K562 (cell line): Measurements from ENCODE around the gene SGSH. TPM values are rescaled to one million over a fixed set of nuclear protein-coding genes. Genes with fewer than 3 reads are reported as not detected.
A peak's percentile ranks its signal among the peaks of the same experiment; 100 is the strongest.

ENCODE experiments used
- ATAC-seq: fragments of 200-7000 bp; cut with Tn5 transposase; 3 replicates; pipeline ENCODE4 v1.9.1; 2020; ENCODE audit warnings: moderate library complexity
- BruUV-seq: library from RNA; stranded (reverse); fragments of 400-500 nt; replicated peaks from 2 replicates; lab custom pipeline; 2021; lab: Mats Ljungman, UMichigan
- CTCF ChIA-PET: fragments of 300-600 bp; formaldehyde crosslinking; extraction: SDS; loops from one replicate; lab custom pipeline; 2021; ENCODE audit warnings: low intra/inter-chr PET ratio; lab: Yijun Ruan, JAX
- POLR2A ChIA-PET: fragments of 300-600, 350-650 bp; sonication (Branson Sonifier 250); formaldehyde crosslinking; extraction: SDS; loops from one replicate; lab custom pipeline; 2021; ENCODE audit warnings: antibody characterized with exemption, inconsistent platforms; lab: Yijun Ruan, JAX
- DNase-seq, 4 experiments: peaks; one replicate each; pipeline versions ENCODE4 v3.0.0 to v3.0.0-alpha.2; 2011 to 2018; ENCODE audit warnings: low spot score in 3 of 4, mixed read lengths in 3 of 4; ENCODE audit errors: extremely low read depth in 1 of 4
- FAIRE-seq: peaks from 2 replicates; lab custom pipeline; 2011; peaks lifted over from hg19 to GRCh38; lab: Jason Lieb, UNC
- H2AFZ ChIP-seq: 2 replicates; pipeline ENCODE4 v1.6.0; 2011; ENCODE audit warnings: low read depth, low read length, control low read depth, inconsistent platforms
- H3K27ac ChIP-seq: fragments of 200-600 bp; 3 replicates; pipeline ENCODE4 v1.8.0; 2011; ENCODE audit warnings: low read depth, mild to moderate bottlenecking, control low read depth, inconsistent platforms, low read length, moderate library complexity, mixed read lengths; ENCODE audit errors: extremely low read depth
- H3K27me3 ChIP-seq, 2 experiments: fragments of 300-600 bp in 1 of 2; 2 replicates in 1 of 2; 3 replicates in 1 of 2; pipeline versions ENCODE4 v1.6.0 to v1.8.0; 2011; ENCODE audit warnings: inconsistent platforms in 2 of 2, low read length in 2 of 2, mild to moderate bottlenecking in 1 of 2, mixed read lengths in 1 of 2, moderate library complexity in 1 of 2; ENCODE audit not compliant: control insufficient read depth in 2 of 2, insufficient read depth in 2 of 2
- H3K36me3 ChIP-seq: fragments of 300-600 bp; 3 replicates; pipeline ENCODE4 v1.8.0; 2011; ENCODE audit warnings: mild to moderate bottlenecking, low read length, inconsistent platforms; ENCODE audit not compliant: control insufficient read depth, insufficient read depth
- H3K4me1 ChIP-seq, 2 experiments: fragments of 200-600 bp in 1 of 2; replicated peaks in 1 of 2; 2 replicates in 1 of 2; 3 replicates in 1 of 2; pipeline versions ENCODE4 v1.5.1 to v1.8.0; 2011; ENCODE audit warnings: inconsistent platforms in 2 of 2, low read length in 2 of 2, mild to moderate bottlenecking in 1 of 2, mixed read lengths in 1 of 2, moderate library complexity in 1 of 2; ENCODE audit not compliant: control insufficient read depth in 2 of 2, insufficient read depth in 2 of 2
- H3K4me2 ChIP-seq: 2 replicates; pipeline ENCODE4 v1.6.1; 2011; ENCODE audit warnings: low read length, control low read depth, inconsistent platforms, mixed read lengths; ENCODE audit not compliant: insufficient read depth
- H3K4me3 ChIP-seq: fragments of 200-600 bp; sonication (generic), shearing (Covaris generic); 2 replicates; pipeline ENCODE4 v1.5.1; 2016; ENCODE audit warnings: control low read depth, inconsistent platforms
- H3K79me2 ChIP-seq: fragments of 200-600 bp; 3 replicates; pipeline ENCODE4 v1.8.0; 2011; ENCODE audit warnings: low read length, inconsistent platforms; ENCODE audit not compliant: control insufficient read depth, insufficient read depth
- H3K9ac ChIP-seq, 2 experiments: 2 replicates each; pipeline versions ENCODE4 v1.6.0 to v1.6.1; 2011; ENCODE audit warnings: low read depth in 2 of 2, low read length in 2 of 2, control low read depth in 1 of 2, inconsistent platforms in 1 of 2, mild to moderate bottlenecking in 1 of 2, mixed read lengths in 1 of 2; ENCODE audit not compliant: insufficient read depth in 1 of 2
- H3K9me1 ChIP-seq: one replicate; pipeline ENCODE4 v1.6.0; 2011; ENCODE audit warnings: inconsistent platforms, mild to moderate bottlenecking, low read length, moderate library complexity; ENCODE audit not compliant: control insufficient read depth, insufficient read depth
- H3K9me3 ChIP-seq: replicated peaks from 2 replicates; pipeline ENCODE4 v1.5.1; 2011; ENCODE audit warnings: low read depth, low read length, inconsistent platforms; ENCODE audit not compliant: control insufficient read depth, insufficient read depth
- H4K20me1 ChIP-seq: replicated peaks from 2 replicates; pipeline ENCODE4 v1.6.1; 2011; ENCODE audit warnings: low read length, inconsistent platforms, mixed read lengths; ENCODE audit not compliant: control insufficient read depth, insufficient read depth
- E2F6 ChIP-seq, 2 experiments: IDR thresholded peaks; 2 replicates each; pipeline ENCODE4 v1.6.1; 2011; ENCODE audit warnings: borderline replicate concordance in 1 of 2, control low read depth in 1 of 2, low read depth in 1 of 2, low read length in 1 of 2, mild to moderate bottlenecking in 1 of 2, mixed read lengths in 1 of 2, moderate library complexity in 1 of 2; ENCODE audit not compliant: insufficient read depth in 1 of 2, insufficient read length in 1 of 2, poor library complexity in 1 of 2, severe bottlenecking in 1 of 2; ENCODE audit errors: extremely low read depth in 1 of 2
- ZNF239 ChIP-seq: fragments of 250-450 bp; sonication (Bioruptor Pico); IDR thresholded peaks from 2 replicates; pipeline ENCODE4 v1.4.0; 2020; ENCODE audit warnings: mild to moderate bottlenecking
- ZNF407 ChIP-seq: fragments of 450-650 bp; IDR thresholded peaks from 2 replicates; pipeline ENCODE4 v1.6.1; 2016; ENCODE audit warnings: low read depth
- WGBS: fragments of 100-300 bp; shearing (Covaris generic); methylation state at CpG from one replicate; pipeline ENCODE4 v1.1.6; 2016; ENCODE audit warnings: low coverage, mixed read lengths; ENCODE audit not compliant: insufficient coverage; ENCODE audit errors: missing lambda C conversion rate; 5-methylcytosine and 5-hydroxymethylcytosine counted together
- in situ Hi-C: fragments of 300-500 bp; cut with MboI; formaldehyde crosslinking; loops from 4 replicates; pipeline ENCODE4 v1.15.0; 2018; ENCODE audit warnings: inconsistent platforms, mixed read lengths
- intact Hi-C: fragments of 100-400 bp; cut with micrococcal nuclease; formaldehyde crosslinking; loops from 2 replicates; pipeline ENCODE4 v1.14.2; 2022
- polyA plus RNA-seq, 8 experiments: library from polyadenylated mRNA; depleted of rRNA in 4 of 8; stranded (reverse) in 5 of 8; unstranded in 3 of 8; fragments of >200 nt; fragmentation: Nextera tagmentation in 2 of 8; fragmentation: Illumina TruSeq in 1 of 8; extraction: Ambion mirVana in 2 of 8; extraction: Trizol in 1 of 8; gene quantifications; 2 replicates each; pipeline versions ENCODE4 v1.2.1 to v1.2.3, GENCODE V29; 2011 to 2014; ENCODE audit warnings: inconsistent platforms in 1 of 8, missing spikeins in 1 of 8
- total RNA-seq, 7 experiments: library from RNA; depleted of rRNA in 6 of 7; stranded (reverse); fragments of >200 nt in 6 of 7; fragmentation: Illumina TruSeq in 2 of 7; extraction: Trizol in 2 of 7; gene quantifications; 2 replicates each; pipeline versions ENCODE4 v1.2.1 to v1.2.3, GENCODE V29; 2011 to 2021; ENCODE audit warnings: low replicate concordance in 1 of 7

SGSH gene
- total and polyA plus RNA-seq, 9 of the 15 experiments (the other 6 are each of a cell fraction or from before 2014, with no cell fraction given), result 0.25 to 15.7 (median 4.9) TPM

GRCh38 chr17:80252871-80253270 is 32.7 kb upstream of the SGSH start (continued):
- TF ChIP-seq E2F6 (IDR thresholded peaks at IDR 0.05; ENCODE audit: borderline replicate concordance in 1 of 2, extremely low read depth in 1 of 2, insufficient read depth in 1 of 2, insufficient read length in 1 of 2, low read depth in 1 of 2, low read length in 1 of 2, poor library complexity in 1 of 2, severe bottlenecking in 1 of 2) (no peak), ZNF239 (CRISPR knock-in tag) (no peak)

- H3K27ac ChIP-seq, result peak overlapping the region; percentile 15; the same call in 1 of the 3 replicates
- H3K27me3 ChIP-seq, result no peaks in the 10 kb centered on the region
- H3K79me2 ChIP-seq, result no peaks in the 10 kb centered on the region; the same call in 2 of the 3 replicates
- no peaks in the 10 kb centered on the region for H3K9me3 ChIP-seq
- ATAC-seq (no peak), DNase-seq (no peak), FAIRE-seq (no peak)
- peaks cover 38 to 67% of the 10 kb centered on the region in 2 experiments for H3K4me1 ChIP-seq
- H4K20me1 ChIP-seq, result no peaks in the 10 kb centered on the region
- no peak overlapping the region for H3K4me2 ChIP-seq
- no TSS peak for BruUV-seq
- no peaks in the 10 kb centered on the region for H3K9me1 ChIP-seq
- 78% methylated on average over 9 of the region's 11 CpGs for WGBS
- H2AFZ ChIP-seq, result no peak overlapping the region
- ChIA-PET POLR2A (interaction anchor here (0.7 kb wide), 1 partner anchor 562 kb away, joined by 3 read pairs; no protein-coding TSS in a partner anchor), CTCF (no interaction called here)
- H3K36me3 ChIP-seq, result no peaks in the 10 kb centered on the region
- in situ Hi-C loops (no loop called here), intact Hi-C loops (no loop called here)
- no peak for TF ChIP-seq ZNF407
- no peak overlapping the region for H3K4me3 ChIP-seq
- H3K9ac ChIP-seq, result 0 out of 4 replicates have a peak overlapping the region, but pooled peaks of 1 of the 2 experiments have one; percentile 3
These were observed 31.8 kb upstream of the SGSH start for GRCh38 chr17:80251966-80252365.
